Measurements from ENCODE around the gene MYT1. TPM values are rescaled to one million over a fixed set of nuclear protein-coding genes. Genes with fewer than 3 reads are reported as not detected.

MYT1 gene
- polyA plus RNA-seq, 1 of the 3 experiments (the other 2 are of a cell fraction), result 0.10 TPM

GRCh38 chr20:64205611-64206026 is 41.4 kb downstream of the MYT1 start (continued):
- TF ChIP-seq NRF1 (IDR thresholded peaks at IDR 0.05; ENCODE audit: low read depth, low read length) (no peak), FOXJ3 (CRISPR knock-in tag; IDR thresholded peaks at IDR 0.05) (no peak), REST (IDR thresholded peaks at IDR 0.05; ENCODE audit: low read depth, low read length) (no peak), ELF1 (IDR thresholded peaks at IDR 0.05) (no peak), EP300 (IDR thresholded peaks at IDR 0.05; ENCODE audit: borderline replicate concordance in 1 of 2, low read depth in 1 of 2, low read length in 1 of 2) (no peak), SMC3 (IDR thresholded peaks at IDR 0.05; ENCODE audit: low read depth, low read length) (no peak), RCOR1 (IDR thresholded peaks at IDR 0.05; ENCODE audit: low read length) (no peak)

- CTCF ChIA-PET, result interaction anchor here (1.0 kb wide), 1 partner anchor 9 kb away, joined by 3 read pairs; no protein-coding TSS in a partner anchor
- Histone ChIP-seq H3F3A (replicated peaks; ENCODE audit: insufficient read depth) (no peaks in the 10 kb centered on the region), H3K9me2 (no peaks in the 10 kb centered on the region), H2AFZ (ENCODE audit: low read depth) (no peak overlapping the region), H4K20me1 (ENCODE audit: insufficient read depth) (no peaks in the 10 kb centered on the region), H3K27me3 (ENCODE audit: insufficient read depth) (peaks cover 9% of the 10 kb centered on the region; the same call in 1 of the 2 replicates), H3K9me3 (no peaks in the 10 kb centered on the region), H3K36me3 (replicated peaks in 1 of 2; ENCODE audit: control insufficient read depth in 1 of 2, insufficient read depth in 2 of 2, low read length in 1 of 2) (no peaks in the 10 kb centered on the region), H3K27ac (ENCODE audit: low read depth in 2 of 2, low read length in 1 of 2) (no peak overlapping the region), H3K4me2 (no peak overlapping the region), H3K9ac (no peak overlapping the region), H3K79me2 (ENCODE audit: insufficient read depth) (no peaks in the 10 kb centered on the region), H3K4me1 (ENCODE audit: control insufficient read depth in 1 of 2, insufficient read depth in 2 of 2, low read depth in 1 of 2, low read length in 1 of 2) (peaks cover 0 to 8% of the 10 kb centered on the region in 2 experiments; a peak in 1 of 4 replicates), H3K4me3 (ENCODE audit: low read depth in 2 of 2, low read length in 1 of 2) (no peak overlapping the region)
- WGBS (ENCODE audit: low lambda C conversion rate), result 53% methylated on average over 8 of the region's 8 CpGs
- POLR2A ChIA-PET, result no interaction called here
- DNase-seq, result no peak
- TF ChIP-seq FOSL2 (IDR thresholded peaks at IDR 0.05; ENCODE audit: borderline replicate concordance, low read depth) (no peak), NRF1 (IDR thresholded peaks at IDR 0.05; ENCODE audit: low read depth, low read length) (no peak), MXI1 (IDR thresholded peaks at IDR 0.05; ENCODE audit: low read depth, low read length) (no peak), RFX5 (IDR thresholded peaks at IDR 0.05; ENCODE audit: low read length) (no peak), JUND (IDR thresholded peaks at IDR 0.05) (no peak), SIN3A (IDR thresholded peaks at IDR 0.05; ENCODE audit: borderline replicate concordance, low read depth, low read length) (no peak), RCOR1 (IDR thresholded peaks at IDR 0.05; ENCODE audit: low read length) (no peak), ELF1 (IDR thresholded peaks at IDR 0.05) (no peak)
Observed at GRCh38 chr20:64206614-64207013, 42.4 kb downstream of the MYT1 start.
